ENCODE measurements around the gene PPP2R3C.
A peak's percentile ranks its signal among the peaks of the same experiment; 100 is the strongest.
"Not testable (repeated sequence)": the region's sequence is repeated elsewhere in the genome, so short reads cannot be mapped to it uniquely, and the experiment has no call there.

PPP2R3C gene

GRCh38 chr14:35044939-35045797, 76.6 kb downstream of the PPP2R3C start:
- Histone ChIP-seq H3K4me2 (ENCODE audit: low read length) (peak overlapping the region; percentile 45), H3K27me3 (ENCODE audit: insufficient read depth, low read length, poor library complexity) (no peaks in the 10 kb centered on the region), H3K18ac (ENCODE audit: low read length) (no peak overlapping the region), H3K79me2 (ENCODE audit: control insufficient read depth, insufficient read depth, low read length) (peaks cover 8% of the 10 kb centered on the region), H4K5ac (ENCODE audit: low read length) (no peak overlapping the region), H3K9ac (ENCODE audit: low read length) (peak overlapping the region; percentile 68), H2AK5ac (ENCODE audit: low read length) (no peak overlapping the region), H3K4me3 (ENCODE audit: low read length) (peak overlapping the region; percentile 49), H3K56ac (ENCODE audit: low read length) (peak overlapping the region; percentile 79), H2BK15ac (replicated peaks; ENCODE audit: low read depth) (no peak overlapping the region), H3K36me3 (ENCODE audit: control insufficient read depth, insufficient read depth, low read length) (no peaks in the 10 kb centered on the region), H3K4me1 (ENCODE audit: control insufficient read depth, low read depth, low read length) (no peaks in the 10 kb centered on the region), H3K27ac (ENCODE audit: low read depth, low read length) (no peak overlapping the region), H2BK120ac (ENCODE audit: low read depth, low read length) (no peak overlapping the region), H3K23ac (ENCODE audit: low read length) (no peak overlapping the region), H3K79me1 (ENCODE audit: low read length) (peaks cover 4% of the 10 kb centered on the region), H3K4ac (ENCODE audit: low read depth, low read length) (peak overlapping the region; percentile 2), H2BK5ac (ENCODE audit: low read length) (no peak overlapping the region), H4K8ac (ENCODE audit: low read depth, low read length) (no peak overlapping the region)
- WGBS (ENCODE audit: extremely low coverage, insufficient coverage, low lambda C conversion rate): no CpG with 5 or more reads among the region's 8 CpGs
- DNase-seq: no peak

DNA sequence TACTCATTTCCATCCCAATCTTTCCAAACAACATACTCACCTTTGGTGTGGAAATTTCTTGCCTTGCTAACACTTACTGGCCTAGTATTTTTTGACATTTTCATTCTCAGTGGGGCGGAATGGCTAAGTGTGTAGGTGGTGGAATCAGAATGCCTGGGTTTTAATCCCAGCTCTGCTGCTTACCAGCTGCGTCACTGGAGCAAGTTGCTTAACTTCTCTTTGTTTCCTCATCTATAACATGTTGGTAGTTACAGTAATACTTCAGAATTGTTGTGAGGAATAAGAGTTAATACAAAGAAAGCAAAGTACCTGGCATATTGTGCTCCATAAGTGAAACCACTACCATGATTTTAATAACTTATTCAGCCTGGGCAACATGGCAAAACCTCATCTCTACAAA, 78.7 kb downstream of the PPP2R3C start:
- H2AK5ac ChIP-seq (ENCODE audit: low read length): no peak overlapping the region
- no peak overlapping the region for H4K5ac ChIP-seq (ENCODE audit: low read length)
- H3K56ac ChIP-seq (ENCODE audit: low read length): no peak overlapping the region
- no peaks in the 10 kb centered on the region for H3K27me3 ChIP-seq (ENCODE audit: insufficient read depth, low read length, poor library complexity)
- no peak for DNase-seq
- no peak overlapping the region for H3K4ac ChIP-seq (ENCODE audit: low read depth, low read length)
- no peak overlapping the region for H3K27ac ChIP-seq (ENCODE audit: low read depth, low read length)
- no peaks in the 10 kb centered on the region for H3K4me1 ChIP-seq (ENCODE audit: control insufficient read depth, low read depth, low read length)
- H3K36me3 ChIP-seq (ENCODE audit: control insufficient read depth, insufficient read depth, low read length): no peaks in the 10 kb centered on the region
- no peak overlapping the region for H3K4me2 ChIP-seq (ENCODE audit: low read length)
- H2BK15ac ChIP-seq (replicated peaks; ENCODE audit: low read depth): no peak overlapping the region
- H3K4me3 ChIP-seq (ENCODE audit: low read length): no peak overlapping the region
- H4K8ac ChIP-seq (ENCODE audit: low read depth, low read length): no peak overlapping the region
- H3K79me1 ChIP-seq (ENCODE audit: low read length): peaks cover 2% of the 10 kb centered on the region
- WGBS (ENCODE audit: extremely low coverage, insufficient coverage, low lambda C conversion rate): no CpG with 5 or more reads among the region's 2 CpGs
- H2BK120ac ChIP-seq (ENCODE audit: low read depth, low read length): no peak overlapping the region
- no peak overlapping the region for H3K9ac ChIP-seq (ENCODE audit: low read length)
- no peak overlapping the region for H3K18ac ChIP-seq (ENCODE audit: low read length)
- no peak overlapping the region for H3K23ac ChIP-seq (ENCODE audit: low read length)
- H3K79me2 ChIP-seq (ENCODE audit: control insufficient read depth, insufficient read depth, low read length): peaks cover 7% of the 10 kb centered on the region
- H2BK5ac ChIP-seq (ENCODE audit: low read length): no peak overlapping the region

DNA sequence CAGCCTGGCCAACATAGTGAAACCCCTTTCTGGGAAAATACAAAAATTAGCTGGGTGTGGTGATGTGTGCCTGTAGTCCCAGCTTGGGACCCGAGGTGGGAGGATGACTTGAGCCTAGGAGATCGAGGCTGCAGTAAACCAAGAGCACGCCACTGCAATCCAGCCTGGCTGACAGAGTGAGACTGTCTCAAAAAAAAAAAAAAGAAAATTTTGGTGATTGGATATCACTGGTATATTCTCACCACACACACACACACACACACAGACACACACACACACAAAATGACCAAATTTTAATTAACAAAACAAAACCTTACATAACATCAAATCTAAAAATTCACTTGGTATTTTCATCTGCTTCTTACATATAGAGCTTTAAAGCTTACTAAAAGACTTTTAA, 79.2 kb downstream of the PPP2R3C start:
- Histone ChIP-seq H3K56ac (ENCODE audit: low read length) (no peak overlapping the region), H3K4me1 (ENCODE audit: control insufficient read depth, low read depth, low read length) (no peaks in the 10 kb centered on the region)

GRCh38 chr14:35038312-35038711, 83.5 kb downstream of the PPP2R3C start:
- not testable (repeated sequence) for H3K27ac ChIP-seq (ENCODE audit: low read depth, low read length); H3K9ac ChIP-seq (ENCODE audit: low read length); DNase-seq; H3K4me2 ChIP-seq (ENCODE audit: low read length); H2BK5ac ChIP-seq (ENCODE audit: low read length); H3K79me1 ChIP-seq (ENCODE audit: low read length); H4K5ac ChIP-seq (ENCODE audit: low read length); H3K56ac ChIP-seq (ENCODE audit: low read length); H4K8ac ChIP-seq (ENCODE audit: low read depth, low read length); H3K4me1 ChIP-seq (ENCODE audit: control insufficient read depth, low read depth, low read length); H2AK5ac ChIP-seq (ENCODE audit: low read length); H3K27me3 ChIP-seq (ENCODE audit: insufficient read depth, low read length, poor library complexity); H2BK120ac ChIP-seq (ENCODE audit: low read depth, low read length); H3K4me3 ChIP-seq (ENCODE audit: low read length); H2BK15ac ChIP-seq (replicated peaks; ENCODE audit: low read depth); H3K23ac ChIP-seq (ENCODE audit: low read length); H3K4ac ChIP-seq (ENCODE audit: low read depth, low read length); H3K79me2 ChIP-seq (ENCODE audit: control insufficient read depth, insufficient read depth, low read length); H3K18ac ChIP-seq (ENCODE audit: low read length); H3K36me3 ChIP-seq (ENCODE audit: control insufficient read depth, insufficient read depth, low read length)
- WGBS (ENCODE audit: extremely low coverage, insufficient coverage, low lambda C conversion rate): no CpG with 5 or more reads among the region's 17 CpGs

More for the DNA sequence above, 79.2 kb downstream of the PPP2R3C start:
- Histone ChIP-seq H3K79me1 (ENCODE audit: low read length) (peaks cover 2% of the 10 kb centered on the region), H4K5ac (ENCODE audit: low read length) (no peak overlapping the region), H3K18ac (ENCODE audit: low read length) (no peak overlapping the region), H3K4ac (ENCODE audit: low read depth, low read length) (no peak overlapping the region), H2AK5ac (ENCODE audit: low read length) (no peak overlapping the region), H3K9ac (ENCODE audit: low read length) (no peak overlapping the region), H2BK5ac (ENCODE audit: low read length) (no peak overlapping the region), H3K27me3 (ENCODE audit: insufficient read depth, low read length, poor library complexity) (no peaks in the 10 kb centered on the region), H2BK15ac (replicated peaks; ENCODE audit: low read depth) (no peak overlapping the region), H3K27ac (ENCODE audit: low read depth, low read length) (no peak overlapping the region), H3K4me2 (ENCODE audit: low read length) (no peak overlapping the region), H3K23ac (ENCODE audit: low read length) (no peak overlapping the region), H2BK120ac (ENCODE audit: low read depth, low read length) (no peak overlapping the region), H3K79me2 (ENCODE audit: control insufficient read depth, insufficient read depth, low read length) (peaks cover 5% of the 10 kb centered on the region), H4K8ac (ENCODE audit: low read depth, low read length) (no peak overlapping the region), H3K36me3 (ENCODE audit: control insufficient read depth, insufficient read depth, low read length) (no peaks in the 10 kb centered on the region), H3K4me3 (ENCODE audit: low read length) (no peak overlapping the region)
- DNase-seq: no peak
- no CpG with 5 or more reads among the region's 3 CpGs for WGBS (ENCODE audit: extremely low coverage, insufficient coverage, low lambda C conversion rate)

Data from mesendoderm (in vitro differentiated cells).